Lower leg skin (tissue), 4 donors: Measurements from ENCODE around the gene NOC4L. TPM values are rescaled to one million over a fixed set of nuclear protein-coding genes. Genes with fewer than 3 reads are reported as not detected.

Experiments used
- DNase-seq, 2 donors: peaks; one replicate each; pipeline ENCODE4 v3.0.0-alpha.2; 2019; ENCODE audit warnings: low spot score in 2 of 2
- H3K4me3 ChIP-seq: fragments of 200-600 bp; sonication (generic); 2 replicates; pipeline ENCODE4 v1.5.1; 2017; ENCODE audit warnings: mild to moderate bottlenecking, low read depth; ENCODE audit not compliant: poor library complexity, severe bottlenecking
- POLR2A ChIP-seq, 2 donors: fragments of 450-650 bp; IDR thresholded peaks; one replicate each; pipeline ENCODE4 v1.6.1; 2016 to 2017; ENCODE audit warnings: antibody characterized with exemption in 2 of 2, mild to moderate bottlenecking in 1 of 2, moderate library complexity in 1 of 2
- WGBS, 2 donors: methylation state at CpG; one replicate each; pipeline ENCODE4 v1.1.5; 2018; 5-methylcytosine and 5-hydroxymethylcytosine counted together
- intact Hi-C: fragments of 100-400 bp; cut with DNase I; formaldehyde crosslinking; loops from one replicate; pipeline ENCODE4 v1.15.0; 2023; ENCODE audit warnings: low total_unique reads
- total RNA-seq, 4 donors: library from RNA; depleted of rRNA; stranded (reverse); fragments of >200 nt; gene quantifications; one replicate each; pipeline ENCODE4 v1.1.0, GENCODE V29; 2016
- TF ChIP-seq, protein P1 (sequence below), 3 donors: fragments of 450-650 bp; IDR thresholded peaks; one replicate each; pipeline ENCODE4 v1.5.1; 2016; ENCODE audit warnings: antibody characterized with exemption in 3 of 3, mild to moderate bottlenecking in 3 of 3, moderate library complexity in 2 of 3

Gene NOC4L
- total RNA-seq, 4 donors from 2014 or later = 7.3 to 17.7 (median 14.1) TPM

DNA sequence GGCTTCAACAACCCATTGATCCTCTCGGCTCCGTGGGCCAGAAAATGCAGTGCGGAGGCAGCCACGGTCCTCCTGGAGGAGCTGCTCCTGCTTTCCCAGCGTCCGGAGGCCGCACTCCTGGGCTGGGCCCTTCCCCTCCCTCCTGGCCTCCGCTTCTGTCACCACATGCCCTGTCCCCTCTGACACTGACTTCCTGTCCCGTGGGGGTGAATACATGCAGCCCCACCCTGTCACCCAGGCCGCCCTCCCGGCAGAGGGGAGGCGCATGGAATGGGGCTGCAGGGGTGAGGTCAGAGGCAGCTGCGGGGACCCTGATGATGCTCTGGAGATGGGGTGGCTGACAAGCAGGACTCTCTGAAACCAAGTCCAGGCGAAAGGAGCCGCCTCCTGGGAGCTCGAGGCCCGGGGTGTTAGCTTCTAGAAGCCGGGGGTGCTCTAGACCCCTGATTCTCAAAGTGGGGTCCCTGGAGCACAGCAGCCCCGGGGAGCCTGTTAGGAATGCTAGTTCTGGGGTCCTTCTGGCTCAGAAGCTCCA is 32.2 kb downstream of the NOC4L start:
- TF ChIP-seq, protein P1, sequence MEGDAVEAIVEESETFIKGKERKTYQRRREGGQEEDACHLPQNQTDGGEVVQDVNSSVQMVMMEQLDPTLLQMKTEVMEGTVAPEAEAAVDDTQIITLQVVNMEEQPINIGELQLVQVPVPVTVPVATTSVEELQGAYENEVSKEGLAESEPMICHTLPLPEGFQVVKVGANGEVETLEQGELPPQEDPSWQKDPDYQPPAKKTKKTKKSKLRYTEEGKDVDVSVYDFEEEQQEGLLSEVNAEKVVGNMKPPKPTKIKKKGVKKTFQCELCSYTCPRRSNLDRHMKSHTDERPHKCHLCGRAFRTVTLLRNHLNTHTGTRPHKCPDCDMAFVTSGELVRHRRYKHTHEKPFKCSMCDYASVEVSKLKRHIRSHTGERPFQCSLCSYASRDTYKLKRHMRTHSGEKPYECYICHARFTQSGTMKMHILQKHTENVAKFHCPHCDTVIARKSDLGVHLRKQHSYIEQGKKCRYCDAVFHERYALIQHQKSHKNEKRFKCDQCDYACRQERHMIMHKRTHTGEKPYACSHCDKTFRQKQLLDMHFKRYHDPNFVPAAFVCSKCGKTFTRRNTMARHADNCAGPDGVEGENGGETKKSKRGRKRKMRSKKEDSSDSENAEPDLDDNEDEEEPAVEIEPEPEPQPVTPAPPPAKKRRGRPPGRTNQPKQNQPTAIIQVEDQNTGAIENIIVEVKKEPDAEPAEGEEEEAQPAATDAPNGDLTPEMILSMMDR (IDR thresholded peaks at IDR 0.05) = no peak
- no peak for DNase-seq
- WGBS, 2 donors = 60 to 61% methylated on average over 18 to 19 of the region's 19 CpGs
- H3K4me3 ChIP-seq = no peak overlapping the region
- intact Hi-C loops = no loop called here

- no peak for DNase-seq
- 68 to 73% methylated on average over 25 of the region's 25 CpGs for WGBS, 2 donors
- TF ChIP-seq, protein P1 (IDR thresholded peaks at IDR 0.05) = no peak
- TF ChIP-seq POLR2A (IDR thresholded peaks at IDR 0.05) = no peak
- no peak overlapping the region for H3K4me3 ChIP-seq
- intact Hi-C loops = no loop called here
These were observed 32.8 kb downstream of the NOC4L start for GRCh38 chr12:132176920-132177551.

DNA sequence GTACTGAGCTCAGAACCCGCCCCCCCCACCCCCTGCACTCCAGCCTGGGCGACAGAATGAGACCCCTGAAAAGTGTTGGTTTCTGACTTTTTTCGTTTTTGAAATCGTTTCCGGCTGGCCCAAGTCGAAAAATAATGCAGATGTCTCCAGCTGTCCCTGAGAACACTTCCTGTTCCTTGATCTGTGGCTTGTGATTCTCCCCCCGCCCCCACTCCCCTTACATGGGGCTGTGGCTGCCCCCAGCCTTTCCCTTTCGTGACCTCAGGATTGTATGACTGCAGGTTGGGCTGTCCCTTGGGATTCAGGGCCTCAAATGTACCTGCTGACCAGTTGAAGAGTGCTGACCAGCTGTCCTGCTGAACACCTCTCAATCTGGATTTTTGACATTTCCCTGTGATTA is 34.1 kb downstream of the NOC4L start:
- TF ChIP-seq POLR2A (IDR thresholded peaks at IDR 0.05) = no peak
- TF ChIP-seq, protein P1 (IDR thresholded peaks at IDR 0.05) = no peak
- DNase-seq = no peak
- WGBS, 2 donors = 32 to 33% methylated on average over 8 of the region's 8 CpGs
- no peak overlapping the region for H3K4me3 ChIP-seq
- intact Hi-C loops = no loop called here

DNA sequence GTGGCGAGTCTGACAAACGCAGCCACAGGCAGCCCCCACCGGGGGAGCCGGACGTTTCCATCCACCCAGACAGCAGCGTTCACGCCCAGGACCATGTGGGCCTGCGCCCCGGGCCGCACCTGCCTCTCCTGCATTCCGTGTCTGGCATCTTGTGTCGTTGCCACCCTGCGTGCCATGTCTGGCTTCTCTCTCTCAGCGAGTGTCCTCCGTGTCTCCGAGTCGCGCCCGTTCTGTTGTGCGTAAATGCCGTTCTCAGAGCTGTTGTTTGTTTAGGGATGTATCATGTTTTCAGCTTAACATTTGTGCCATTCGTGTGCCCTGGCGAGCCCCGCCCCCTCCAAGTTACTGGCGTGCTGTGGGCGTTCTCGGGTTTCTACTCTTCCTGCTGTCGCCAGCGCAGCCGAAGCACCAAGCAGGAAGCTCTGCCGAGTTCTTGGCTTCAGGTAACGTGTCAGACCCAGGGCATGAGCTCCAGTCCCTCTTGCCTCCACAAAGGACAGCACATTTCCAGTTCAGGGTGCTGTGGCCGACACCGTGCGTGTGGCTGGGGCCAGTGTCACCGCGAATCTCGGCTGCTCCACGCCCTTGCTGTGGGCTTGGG is 34.6 kb downstream of the NOC4L start:
- TF ChIP-seq, protein P1 (IDR thresholded peaks at IDR 0.05) = no peak
- TF ChIP-seq POLR2A (IDR thresholded peaks at IDR 0.05) = no peak
- intact Hi-C loops = no loop called here
- no peak overlapping the region for H3K4me3 ChIP-seq
- WGBS, 2 donors = 47 to 54% methylated on average over 39 of the region's 39 CpGs
- no peak for DNase-seq

GRCh38 chr12:132179431-132180362 is 35.4 kb downstream of the NOC4L start:
- DNase-seq = no peak
- H3K4me3 ChIP-seq = no peak overlapping the region
- 76 to 86% methylated on average over 19 of the region's 19 CpGs for WGBS, 2 donors
- TF ChIP-seq, protein P1 (IDR thresholded peaks at IDR 0.05) = no peak
- no peak for TF ChIP-seq POLR2A (IDR thresholded peaks at IDR 0.05)
- intact Hi-C loops = no loop called here
